K562 (cell line): ENCODE data around the gene HEMK1. TPM values are rescaled to one million over a fixed set of nuclear protein-coding genes. Genes with fewer than 3 reads are reported as not detected.

ENCODE experiments used
- CAMTA2 ChIP-seq: fragments of 250-450 bp; sonication (Bioruptor Pico); conservative IDR thresholded peaks from 2 replicates; pipeline ENCODE4 v1.5.1; 2022
- HEY1 ChIP-seq: fragments of 250-450 bp; sonication (Bioruptor Pico); IDR thresholded peaks from 2 replicates; pipeline ENCODE4 v1.5.0; 2020; ENCODE audit warnings: mild to moderate bottlenecking, moderate library complexity, borderline replicate concordance
- KLF13 ChIP-seq: fragments of 450-650 bp; IDR thresholded peaks from 2 replicates; pipeline ENCODE4 v1.6.1; 2016; ENCODE audit warnings: missing genetic modification characterization, low read depth, mild to moderate bottlenecking, missing compliant biosample characterization, moderate library complexity, borderline replicate concordance
- MIER1 ChIP-seq: fragments of 450-650 bp; IDR thresholded peaks from 2 replicates; pipeline ENCODE4 v1.6.1; 2016; ENCODE audit warnings: antibody characterized with exemption, mild to moderate bottlenecking, low read depth
- PHF21A ChIP-seq: fragments of 450-650 bp; IDR thresholded peaks from 2 replicates; pipeline ENCODE4 v1.6.1; 2017; ENCODE audit warnings: low read depth, borderline replicate concordance
- PYGO2 ChIP-seq: fragments of 450-650 bp; IDR thresholded peaks from 2 replicates; pipeline ENCODE4 v1.6.1; 2016; ENCODE audit warnings: mild to moderate bottlenecking, missing genetic modification characterization, moderate library complexity, missing compliant biosample characterization
- RAD51 ChIP-seq: fragments of 450-650 bp; IDR thresholded peaks from 2 replicates; pipeline ENCODE4 v1.7.1; 2016; ENCODE audit warnings: low read depth, mild to moderate bottlenecking, borderline replicate concordance
- RBM39 ChIP-seq: fragments of 200-400 bp; formaldehyde crosslinking; optimal IDR thresholded peaks from 2 replicates; pipeline ENCODE3; 2018; ENCODE audit warnings: low read depth, low read length
- TCF3 ChIP-seq: sonication (generic); formaldehyde crosslinking; IDR thresholded peaks from 2 replicates; pipeline ENCODE4 v1.4.0; 2020; ENCODE audit warnings: mild to moderate bottlenecking, missing genetic modification reagents
- YY1 ChIP-seq, 3 experiments: IDR thresholded peaks; 2 replicates each; pipeline ENCODE4 v1.6.1; 2011; ENCODE audit warnings: low read length in 2 of 3, mild to moderate bottlenecking in 2 of 3, moderate library complexity in 2 of 3, borderline replicate concordance in 1 of 3, control low read depth in 1 of 3, low read depth in 1 of 3; ENCODE audit not compliant: insufficient read depth in 3 of 3, insufficient replicate concordance in 2 of 3, control insufficient read depth in 1 of 3, insufficient read length in 1 of 3; ENCODE audit errors: extremely low read depth in 1 of 3
- ZNF121 ChIP-seq: sonication (generic); formaldehyde crosslinking; conservative IDR thresholded peaks from 2 replicates; pipeline ENCODE4 v1.8.0; 2022; ENCODE audit warnings: missing genetic modification reagents
- ZNF174 ChIP-seq: fragments of 250-450 bp; sonication (Bioruptor Pico); IDR thresholded peaks from 2 replicates; pipeline ENCODE4 v1.4.0; 2020; ENCODE audit warnings: mild to moderate bottlenecking
- ZNF184 ChIP-seq: sonication (generic); formaldehyde crosslinking; IDR thresholded peaks from 2 replicates; pipeline ENCODE4 v1.5.0; 2020; ENCODE audit warnings: missing genetic modification reagents
- ZNF584 ChIP-seq: fragments of 200-800 bp; sonication (Bioruptor generic); IDR thresholded peaks from 2 replicates; pipeline ENCODE4 v1.6.1; 2016; ENCODE audit warnings: low read depth, mild to moderate bottlenecking, missing genetic modification characterization, missing compliant biosample characterization
- ZNF644 ChIP-seq: fragments of 200-800 bp; sonication (Bioruptor generic); IDR thresholded peaks from 2 replicates; pipeline ENCODE4 v1.6.1; 2016; ENCODE audit warnings: low read depth, missing genetic modification characterization, missing compliant biosample characterization
- polyA plus RNA-seq, 8 experiments: library from polyadenylated mRNA; depleted of rRNA in 4 of 8; stranded (reverse) in 5 of 8; unstranded in 3 of 8; fragments of >200 nt; fragmentation: Nextera tagmentation in 2 of 8; fragmentation: Illumina TruSeq in 1 of 8; extraction: Ambion mirVana in 2 of 8; extraction: Trizol in 1 of 8; gene quantifications; 2 replicates each; pipeline versions ENCODE4 v1.2.1 to v1.2.3, GENCODE V29; 2011 to 2014; ENCODE audit warnings: inconsistent platforms in 1 of 8, missing spikeins in 1 of 8
- total RNA-seq, 7 experiments: library from RNA; depleted of rRNA in 6 of 7; stranded (reverse); fragments of >200 nt in 6 of 7; fragmentation: Illumina TruSeq in 2 of 7; extraction: Trizol in 2 of 7; gene quantifications; 2 replicates each; pipeline versions ENCODE4 v1.2.1 to v1.2.3, GENCODE V29; 2011 to 2021; ENCODE audit warnings: low replicate concordance in 1 of 7
- TF ChIP-seq, protein P1 (sequence below): sonication (generic); formaldehyde crosslinking; IDR thresholded peaks from 2 replicates; pipeline ENCODE4 v1.8.0; 2023; ENCODE audit warnings: mild to moderate bottlenecking, missing genetic modification reagents
- TF ChIP-seq, protein P2 (sequence below): fragments of 250-450 bp; sonication (Bioruptor Pico); IDR thresholded peaks from 2 replicates; pipeline ENCODE4 v1.8.0; 2021; ENCODE audit warnings: mild to moderate bottlenecking, moderate library complexity
- TF ChIP-seq, protein P3 (sequence below), 2 experiments: fragments of 200-800 bp in 1 of 2; sonication (Bioruptor generic) in 1 of 2; sonication (generic) in 1 of 2; formaldehyde crosslinking in 1 of 2; IDR thresholded peaks in 1 of 2; conservative IDR thresholded peaks in 1 of 2; 2 replicates each; pipeline versions ENCODE4 v1.5.0 to v1.6.1; 2016 to 2020; ENCODE audit warnings: missing compliant biosample characterization in 1 of 2, missing genetic modification characterization in 1 of 2, missing genetic modification reagents in 1 of 2
- TF ChIP-seq, protein P4 (sequence below): fragments of 450-650 bp; IDR thresholded peaks from one replicate; pipeline ENCODE4 v1.6.1; 2018; ENCODE audit warnings: mild to moderate bottlenecking, moderate library complexity; ENCODE audit not compliant: partially characterized antibody

Gene HEMK1
- total and polyA plus RNA-seq, 9 of the 15 experiments (the other 6 are each of a cell fraction or from before 2014, with no cell fraction given), result 2.0 to 16.8 (median 11.4) TPM

DNA sequence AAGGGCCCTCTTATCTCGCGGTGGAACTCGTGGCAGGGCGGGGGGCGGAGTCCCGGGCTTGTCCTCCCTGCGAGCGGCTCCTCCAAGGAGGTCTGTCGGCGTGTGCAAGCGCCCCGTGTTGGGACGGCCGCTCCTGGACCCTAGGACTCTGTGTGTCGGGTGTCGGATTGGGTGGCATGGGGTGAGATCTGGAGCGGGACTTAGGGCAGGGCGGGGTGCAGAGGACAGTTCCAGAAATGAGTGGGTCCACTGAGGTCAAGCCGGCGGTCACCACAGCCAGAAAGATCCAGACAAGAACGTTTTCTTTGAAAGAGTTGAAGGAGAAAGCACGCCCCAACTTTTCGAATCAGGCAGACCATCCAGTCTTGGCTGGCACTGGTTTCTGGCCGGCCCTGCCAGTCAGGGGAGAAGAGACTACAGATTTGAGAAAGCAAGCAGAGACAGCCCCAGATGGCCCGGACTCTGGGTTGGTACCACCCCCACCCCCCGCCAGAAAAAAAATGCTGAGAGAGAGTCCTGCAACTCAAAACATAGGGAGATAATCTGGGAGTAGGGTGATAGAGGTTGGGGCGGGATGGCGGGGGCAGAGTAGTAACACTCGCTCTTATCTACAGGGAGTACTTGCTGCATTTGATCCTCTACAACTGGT is 43.0 kb downstream of the HEMK1 start (continued):
- TF ChIP-seq, protein P1, sequence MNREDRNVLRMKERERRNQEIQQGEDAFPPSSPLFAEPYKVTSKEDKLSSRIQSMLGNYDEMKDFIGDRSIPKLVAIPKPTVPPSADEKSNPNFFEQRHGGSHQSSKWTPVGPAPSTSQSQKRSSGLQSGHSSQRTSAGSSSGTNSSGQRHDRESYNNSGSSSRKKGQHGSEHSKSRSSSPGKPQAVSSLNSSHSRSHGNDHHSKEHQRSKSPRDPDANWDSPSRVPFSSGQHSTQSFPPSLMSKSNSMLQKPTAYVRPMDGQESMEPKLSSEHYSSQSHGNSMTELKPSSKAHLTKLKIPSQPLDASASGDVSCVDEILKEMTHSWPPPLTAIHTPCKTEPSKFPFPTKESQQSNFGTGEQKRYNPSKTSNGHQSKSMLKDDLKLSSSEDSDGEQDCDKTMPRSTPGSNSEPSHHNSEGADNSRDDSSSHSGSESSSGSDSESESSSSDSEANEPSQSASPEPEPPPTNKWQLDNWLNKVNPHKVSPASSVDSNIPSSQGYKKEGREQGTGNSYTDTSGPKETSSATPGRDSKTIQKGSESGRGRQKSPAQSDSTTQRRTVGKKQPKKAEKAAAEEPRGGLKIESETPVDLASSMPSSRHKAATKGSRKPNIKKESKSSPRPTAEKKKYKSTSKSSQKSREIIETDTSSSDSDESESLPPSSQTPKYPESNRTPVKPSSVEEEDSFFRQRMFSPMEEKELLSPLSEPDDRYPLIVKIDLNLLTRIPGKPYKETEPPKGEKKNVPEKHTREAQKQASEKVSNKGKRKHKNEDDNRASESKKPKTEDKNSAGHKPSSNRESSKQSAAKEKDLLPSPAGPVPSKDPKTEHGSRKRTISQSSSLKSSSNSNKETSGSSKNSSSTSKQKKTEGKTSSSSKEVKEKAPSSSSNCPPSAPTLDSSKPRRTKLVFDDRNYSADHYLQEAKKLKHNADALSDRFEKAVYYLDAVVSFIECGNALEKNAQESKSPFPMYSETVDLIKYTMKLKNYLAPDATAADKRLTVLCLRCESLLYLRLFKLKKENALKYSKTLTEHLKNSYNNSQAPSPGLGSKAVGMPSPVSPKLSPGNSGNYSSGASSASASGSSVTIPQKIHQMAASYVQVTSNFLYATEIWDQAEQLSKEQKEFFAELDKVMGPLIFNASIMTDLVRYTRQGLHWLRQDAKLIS (CRISPR knock-in tag), result no peak
- no peak for TF ChIP-seq MIER1
- TF ChIP-seq ZNF644, result no peak
- peak; percentile 80; the same call in 1 of the 2 replicates for TF ChIP-seq PHF21A
- no peak for TF ChIP-seq HEY1 (CRISPR knock-in tag)
- TF ChIP-seq TCF3 (CRISPR knock-in tag), result peak; percentile 57
- TF ChIP-seq ZNF584 (CRISPR knock-in tag), result no peak
- TF ChIP-seq, protein P2, sequence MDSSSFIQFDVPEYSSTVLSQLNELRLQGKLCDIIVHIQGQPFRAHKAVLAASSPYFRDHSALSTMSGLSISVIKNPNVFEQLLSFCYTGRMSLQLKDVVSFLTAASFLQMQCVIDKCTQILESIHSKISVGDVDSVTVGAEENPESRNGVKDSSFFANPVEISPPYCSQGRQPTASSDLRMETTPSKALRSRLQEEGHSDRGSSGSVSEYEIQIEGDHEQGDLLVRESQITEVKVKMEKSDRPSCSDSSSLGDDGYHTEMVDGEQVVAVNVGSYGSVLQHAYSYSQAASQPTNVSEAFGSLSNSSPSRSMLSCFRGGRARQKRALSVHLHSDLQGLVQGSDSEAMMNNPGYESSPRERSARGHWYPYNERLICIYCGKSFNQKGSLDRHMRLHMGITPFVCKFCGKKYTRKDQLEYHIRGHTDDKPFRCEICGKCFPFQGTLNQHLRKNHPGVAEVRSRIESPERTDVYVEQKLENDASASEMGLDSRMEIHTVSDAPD (CRISPR knock-in tag), result no peak
- no peak for TF ChIP-seq ZNF184 (CRISPR knock-in tag)
- peak in 2 of 3 experiments; percentile 13 to 35 for TF ChIP-seq YY1 (IDR thresholded peaks at IDR 0.05; ENCODE audit: borderline replicate concordance in 1 of 3, control insufficient read depth in 1 of 3, extremely low read depth in 1 of 3, insufficient read depth in 3 of 3, insufficient read length in 1 of 3, insufficient replicate concordance in 2 of 3, low read depth in 1 of 3, low read length in 2 of 3)
- TF ChIP-seq, protein P3, sequence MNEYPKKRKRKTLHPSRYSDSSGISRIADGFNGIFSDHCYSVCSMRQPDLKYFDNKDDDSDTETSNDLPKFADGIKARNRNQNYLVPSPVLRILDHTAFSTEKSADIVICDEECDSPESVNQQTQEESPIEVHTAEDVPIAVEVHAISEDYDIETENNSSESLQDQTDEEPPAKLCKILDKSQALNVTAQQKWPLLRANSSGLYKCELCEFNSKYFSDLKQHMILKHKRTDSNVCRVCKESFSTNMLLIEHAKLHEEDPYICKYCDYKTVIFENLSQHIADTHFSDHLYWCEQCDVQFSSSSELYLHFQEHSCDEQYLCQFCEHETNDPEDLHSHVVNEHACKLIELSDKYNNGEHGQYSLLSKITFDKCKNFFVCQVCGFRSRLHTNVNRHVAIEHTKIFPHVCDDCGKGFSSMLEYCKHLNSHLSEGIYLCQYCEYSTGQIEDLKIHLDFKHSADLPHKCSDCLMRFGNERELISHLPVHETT (CRISPR knock-in tag; conservative IDR thresholded peaks at IDR 0.05 in 1 of 2, IDR thresholded peaks at IDR 0.05 in 1 of 2), result peak in 1 of 2 experiments; percentile 42; a peak in 1 of 4 replicates
- TF ChIP-seq ZNF121 (CRISPR knock-in tag), result no peak
- no peak for TF ChIP-seq PYGO2 (tag)
- no peak for TF ChIP-seq CAMTA2 (CRISPR knock-in tag)
- TF ChIP-seq, protein P4, sequence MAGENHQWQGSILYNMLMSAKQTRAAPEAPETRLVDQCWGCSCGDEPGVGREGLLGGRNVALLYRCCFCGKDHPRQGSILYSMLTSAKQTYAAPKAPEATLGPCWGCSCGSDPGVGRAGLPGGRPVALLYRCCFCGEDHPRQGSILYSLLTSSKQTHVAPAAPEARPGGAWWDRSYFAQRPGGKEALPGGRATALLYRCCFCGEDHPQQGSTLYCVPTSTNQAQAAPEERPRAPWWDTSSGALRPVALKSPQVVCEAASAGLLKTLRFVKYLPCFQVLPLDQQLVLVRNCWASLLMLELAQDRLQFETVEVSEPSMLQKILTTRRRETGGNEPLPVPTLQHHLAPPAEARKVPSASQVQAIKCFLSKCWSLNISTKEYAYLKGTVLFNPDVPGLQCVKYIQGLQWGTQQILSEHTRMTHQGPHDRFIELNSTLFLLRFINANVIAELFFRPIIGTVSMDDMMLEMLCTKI, result no peak
- peak; percentile 47; the same call in 1 of the 2 replicates for TF ChIP-seq KLF13 (tag)
- TF ChIP-seq RAD51, result 0 out of 2 replicates have a peak, but pooled peaks have one; percentile 29
- no peak for TF ChIP-seq RBM39
- TF ChIP-seq ZNF174 (CRISPR knock-in tag), result no peak
